Lower leg skin (tissue), 4 donors: ENCODE data around the gene MTHFD2L. TPM values are rescaled to one million over a fixed set of nuclear protein-coding genes. Genes with fewer than 3 reads are reported as not detected.

ENCODE experiments used
- DNase-seq, 2 donors: peaks; one replicate each; pipeline ENCODE4 v3.0.0-alpha.2; 2019; ENCODE audit warnings: low spot score in 2 of 2
- H3K4me3 ChIP-seq: fragments of 200-600 bp; sonication (generic); 2 replicates; pipeline ENCODE4 v1.5.1; 2017; ENCODE audit warnings: mild to moderate bottlenecking, low read depth; ENCODE audit not compliant: poor library complexity, severe bottlenecking
- CTCF ChIP-seq, 3 donors: fragments of 450-650 bp; IDR thresholded peaks; one replicate each; pipeline ENCODE4 v1.5.1; 2016; ENCODE audit warnings: antibody characterized with exemption in 3 of 3, mild to moderate bottlenecking in 3 of 3, moderate library complexity in 2 of 3
- POLR2A ChIP-seq, 2 donors: fragments of 450-650 bp; IDR thresholded peaks; one replicate each; pipeline ENCODE4 v1.6.1; 2016 to 2017; ENCODE audit warnings: antibody characterized with exemption in 2 of 2, mild to moderate bottlenecking in 1 of 2, moderate library complexity in 1 of 2
- WGBS, 2 donors: methylation state at CpG; one replicate each; pipeline ENCODE4 v1.1.5; 2018; 5-methylcytosine and 5-hydroxymethylcytosine counted together
- intact Hi-C: fragments of 100-400 bp; cut with DNase I; formaldehyde crosslinking; loops from one replicate; pipeline ENCODE4 v1.15.0; 2023; ENCODE audit warnings: low total_unique reads
- total RNA-seq, 4 donors: library from RNA; depleted of rRNA; stranded (reverse); fragments of >200 nt; gene quantifications; one replicate each; pipeline ENCODE4 v1.1.0, GENCODE V29; 2016

MTHFD2L gene
- total RNA-seq, 4 donors from 2014 or later, result 3.5 to 16.2 (median 10.9) TPM

GRCh38 chr4:74319470-74319869, 161.6 kb downstream of the MTHFD2L start:
- DNase-seq, result no peak
- WGBS, 2 donors, result 72 to 78% methylated on average over 6 of the region's 6 CpGs
- no peak for TF ChIP-seq POLR2A (IDR thresholded peaks at IDR 0.05)
- no peak for TF ChIP-seq CTCF (IDR thresholded peaks at IDR 0.05)
- intact Hi-C loops, result no loop called here
- no peak overlapping the region for H3K4me3 ChIP-seq

GRCh38 chr4:74320559-74321118, 162.7 kb downstream of the MTHFD2L start:
- intact Hi-C loops, result no loop called here
- TF ChIP-seq CTCF (IDR thresholded peaks at IDR 0.05), result no peak
- TF ChIP-seq POLR2A (IDR thresholded peaks at IDR 0.05), result no peak
- no peak for DNase-seq
- no peak overlapping the region for H3K4me3 ChIP-seq
- WGBS, 2 donors, result 32 to 36% methylated on average over 4 of the region's 4 CpGs

DNA sequence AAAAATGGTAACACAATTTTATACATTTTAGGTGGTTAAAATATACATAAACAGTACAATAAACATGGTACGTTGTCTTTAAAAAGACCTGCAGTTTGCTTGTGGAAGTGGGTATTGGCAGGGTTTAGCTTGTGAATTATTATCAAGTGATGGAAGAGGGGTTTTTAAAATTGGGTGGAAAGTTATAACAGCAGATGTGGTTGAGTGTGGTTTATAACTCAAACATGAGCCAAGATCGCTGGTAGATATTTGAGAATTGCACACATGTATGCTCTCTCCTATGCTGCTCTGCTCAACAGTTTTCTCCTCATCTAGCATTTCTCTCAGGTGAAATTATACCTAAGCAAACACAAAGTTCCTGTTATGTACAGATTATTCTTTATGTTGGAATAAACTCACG, 164.4 kb downstream of the MTHFD2L start:
- intact Hi-C loops, result no loop called here
- H3K4me3 ChIP-seq, result no peak overlapping the region
- 78 to 83% methylated on average over 3 of the region's 3 CpGs for WGBS, 2 donors
- TF ChIP-seq POLR2A (IDR thresholded peaks at IDR 0.05), result no peak
- TF ChIP-seq CTCF (IDR thresholded peaks at IDR 0.05), result no peak
- no peak for DNase-seq

DNA sequence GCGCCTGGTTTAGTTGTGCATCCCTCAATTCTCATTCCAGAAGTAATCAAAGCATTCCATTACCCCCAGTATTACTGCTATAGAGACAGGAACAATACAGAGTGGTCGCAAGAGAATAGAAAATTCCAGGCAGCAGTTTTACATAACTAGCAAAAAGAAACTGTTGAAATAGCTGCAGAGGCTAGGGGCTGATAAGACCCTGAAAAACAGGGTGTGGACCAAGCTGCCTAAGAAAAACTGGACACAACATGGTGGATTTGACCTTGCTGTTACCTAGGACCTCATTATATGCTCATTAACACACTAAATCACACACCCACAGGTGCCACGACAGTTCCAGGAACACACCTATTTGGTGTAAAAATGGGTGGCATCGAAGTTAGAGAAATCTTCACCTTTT, 165.7 kb downstream of the MTHFD2L start:
- TF ChIP-seq CTCF (IDR thresholded peaks at IDR 0.05), result no peak
- no peak for TF ChIP-seq POLR2A (IDR thresholded peaks at IDR 0.05)
- no peak overlapping the region for H3K4me3 ChIP-seq
- DNase-seq, result no peak
- WGBS, 2 donors, result 77 to 83% methylated on average over 4 of the region's 4 CpGs
- intact Hi-C loops, result no loop called here

GRCh38 chr4:74324262-74324661, 166.3 kb downstream of the MTHFD2L start:
- DNase-seq, result no peak
- 78 to 83% methylated on average over 3 of the region's 3 CpGs for WGBS, 2 donors
- TF ChIP-seq CTCF (IDR thresholded peaks at IDR 0.05) (no peak), POLR2A (IDR thresholded peaks at IDR 0.05) (no peak)
- intact Hi-C loops, result no loop called here
- H3K4me3 ChIP-seq, result no peak overlapping the region

DNA sequence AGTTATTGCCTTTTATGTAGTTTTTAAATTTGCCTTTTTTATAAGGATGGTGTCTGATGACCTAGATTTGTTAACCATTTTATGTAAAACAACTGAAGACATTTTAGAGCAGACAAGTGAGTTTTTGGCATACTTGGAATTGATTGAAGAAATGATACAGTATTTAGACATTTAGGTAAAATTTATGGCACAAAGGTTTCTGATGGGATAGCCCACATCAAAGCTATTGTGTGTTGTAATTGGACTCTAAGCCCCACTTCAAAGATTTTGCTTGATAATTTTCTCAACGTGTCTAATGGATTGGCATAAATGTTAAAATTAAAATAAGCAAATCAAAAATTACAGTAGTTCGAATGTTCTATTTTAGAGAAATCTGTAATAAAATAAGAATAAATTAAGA, 168.0 kb downstream of the MTHFD2L start:
- TF ChIP-seq CTCF (IDR thresholded peaks at IDR 0.05), result no peak
- TF ChIP-seq POLR2A (IDR thresholded peaks at IDR 0.05), result no peak
- intact Hi-C loops, result no loop called here
- no peak for DNase-seq
- 71 to 75% methylated on average over 2 of the region's 2 CpGs for WGBS, 2 donors
- no peak overlapping the region for H3K4me3 ChIP-seq
